ENCODE measurements around the gene AMDHD2. TPM values are rescaled to one million over a fixed set of nuclear protein-coding genes. Genes with fewer than 3 reads are reported as not detected.
"Not testable (repeated sequence)": the region's sequence is repeated elsewhere in the genome, so short reads cannot be mapped to it uniquely, and the experiment has no call there.

Gene AMDHD2
- total RNA-seq, 2 donors from 2014 or later, result 10.6 to 12.6 TPM

DNA sequence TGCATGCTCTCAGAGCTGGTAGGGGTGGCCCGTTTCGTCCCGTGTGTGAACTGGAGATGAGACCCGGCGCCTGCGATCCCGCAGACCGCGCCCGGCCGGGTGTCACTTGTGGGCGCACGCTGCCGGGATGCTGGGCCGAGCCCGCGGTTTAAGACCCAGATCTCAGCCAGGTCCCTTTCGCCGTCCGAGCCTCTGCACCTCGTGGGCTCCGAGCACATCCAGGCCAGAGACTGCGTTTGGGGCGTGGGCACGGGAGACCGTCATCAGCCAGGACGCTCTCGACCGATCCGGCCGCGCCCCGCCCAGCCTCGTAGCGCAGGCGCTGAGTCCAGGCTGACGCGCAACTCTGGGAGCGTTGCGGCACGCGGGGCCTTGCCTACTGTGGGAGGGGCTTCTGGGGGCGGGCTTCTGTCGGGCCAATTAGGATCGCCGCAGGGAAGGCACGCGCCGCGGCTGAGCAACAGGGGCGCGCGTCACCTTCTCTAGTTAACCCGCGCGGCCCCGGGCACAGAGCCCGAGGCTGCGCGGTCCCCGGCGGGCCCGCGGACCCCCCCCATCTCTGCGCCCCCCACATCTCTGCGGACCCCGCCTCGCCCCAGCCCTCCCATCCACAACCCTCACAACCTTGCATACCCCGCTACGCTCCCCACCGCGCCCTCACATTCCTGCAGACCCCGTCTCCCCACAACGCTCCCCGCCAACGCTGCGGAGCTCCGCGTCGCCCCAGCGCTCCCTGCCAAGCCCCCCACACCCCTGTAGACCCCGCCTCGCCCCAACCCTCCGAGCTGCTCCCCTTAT, 11.7 kb downstream of the AMDHD2 start:
- peak; percentile 99 for DNase-seq (ENCODE audit: low spot score)
- Histone ChIP-seq H3K9me3 (no peaks in the 10 kb centered on the region), H3K27me3 (no peaks in the 10 kb centered on the region), H3K27ac (peak overlapping the region; percentile 95 to 97), H3K4me1 (peaks cover 0 to 23% of the 10 kb centered on the region in 2 donors), H3K4me3 (peak overlapping the region; percentile 65 to 76), H3K36me3 (peaks cover 25% of the 10 kb centered on the region)
- TF ChIP-seq, protein P1, sequence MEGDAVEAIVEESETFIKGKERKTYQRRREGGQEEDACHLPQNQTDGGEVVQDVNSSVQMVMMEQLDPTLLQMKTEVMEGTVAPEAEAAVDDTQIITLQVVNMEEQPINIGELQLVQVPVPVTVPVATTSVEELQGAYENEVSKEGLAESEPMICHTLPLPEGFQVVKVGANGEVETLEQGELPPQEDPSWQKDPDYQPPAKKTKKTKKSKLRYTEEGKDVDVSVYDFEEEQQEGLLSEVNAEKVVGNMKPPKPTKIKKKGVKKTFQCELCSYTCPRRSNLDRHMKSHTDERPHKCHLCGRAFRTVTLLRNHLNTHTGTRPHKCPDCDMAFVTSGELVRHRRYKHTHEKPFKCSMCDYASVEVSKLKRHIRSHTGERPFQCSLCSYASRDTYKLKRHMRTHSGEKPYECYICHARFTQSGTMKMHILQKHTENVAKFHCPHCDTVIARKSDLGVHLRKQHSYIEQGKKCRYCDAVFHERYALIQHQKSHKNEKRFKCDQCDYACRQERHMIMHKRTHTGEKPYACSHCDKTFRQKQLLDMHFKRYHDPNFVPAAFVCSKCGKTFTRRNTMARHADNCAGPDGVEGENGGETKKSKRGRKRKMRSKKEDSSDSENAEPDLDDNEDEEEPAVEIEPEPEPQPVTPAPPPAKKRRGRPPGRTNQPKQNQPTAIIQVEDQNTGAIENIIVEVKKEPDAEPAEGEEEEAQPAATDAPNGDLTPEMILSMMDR (IDR thresholded peaks at IDR 0.05), result no peak

DNA sequence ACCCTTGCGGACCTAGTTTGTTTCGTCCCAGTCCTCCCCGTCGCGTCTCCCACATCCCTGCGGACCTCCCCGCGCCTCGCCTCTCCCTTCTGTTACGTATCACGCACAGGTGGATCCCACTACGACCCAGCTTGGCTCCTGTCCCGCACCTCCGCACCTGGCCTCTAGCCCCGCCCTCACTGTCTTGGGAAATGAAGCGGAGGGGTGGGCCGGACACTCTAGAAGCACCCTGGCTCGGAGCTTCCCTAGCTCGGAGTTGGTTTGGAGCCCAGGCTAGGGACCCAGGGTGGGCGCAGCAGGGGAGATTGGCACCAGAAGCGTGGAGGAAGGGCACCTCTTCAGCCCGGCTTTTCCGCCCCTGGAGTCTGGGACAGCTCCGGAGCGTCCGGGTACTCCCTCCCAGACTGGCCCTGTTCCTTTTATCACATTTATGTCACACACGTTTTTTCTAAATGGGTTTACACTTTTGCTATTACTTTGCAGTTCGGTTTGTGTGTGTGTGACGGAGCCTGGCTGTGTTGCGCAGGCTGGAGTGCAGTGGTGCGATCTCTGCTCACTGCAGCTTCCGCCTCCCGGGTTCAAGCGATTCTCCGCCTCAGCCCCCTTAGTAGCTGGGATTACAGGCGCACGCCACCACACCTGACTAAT, 12.4 kb downstream of the AMDHD2 start:
- Histone ChIP-seq H3K4me1 (peaks cover 0 to 27% of the 10 kb centered on the region in 2 donors), H3K36me3 (peaks cover 18% of the 10 kb centered on the region), H3K4me3 (peak overlapping the region; percentile 65 to 76), H3K9me3 (no peaks in the 10 kb centered on the region), H3K27me3 (no peaks in the 10 kb centered on the region), H3K27ac (peak overlapping the region; percentile 95 to 97)
- DNase-seq (ENCODE audit: low spot score), result no peak
- TF ChIP-seq, protein P1 (IDR thresholded peaks at IDR 0.05), result no peak

DNA sequence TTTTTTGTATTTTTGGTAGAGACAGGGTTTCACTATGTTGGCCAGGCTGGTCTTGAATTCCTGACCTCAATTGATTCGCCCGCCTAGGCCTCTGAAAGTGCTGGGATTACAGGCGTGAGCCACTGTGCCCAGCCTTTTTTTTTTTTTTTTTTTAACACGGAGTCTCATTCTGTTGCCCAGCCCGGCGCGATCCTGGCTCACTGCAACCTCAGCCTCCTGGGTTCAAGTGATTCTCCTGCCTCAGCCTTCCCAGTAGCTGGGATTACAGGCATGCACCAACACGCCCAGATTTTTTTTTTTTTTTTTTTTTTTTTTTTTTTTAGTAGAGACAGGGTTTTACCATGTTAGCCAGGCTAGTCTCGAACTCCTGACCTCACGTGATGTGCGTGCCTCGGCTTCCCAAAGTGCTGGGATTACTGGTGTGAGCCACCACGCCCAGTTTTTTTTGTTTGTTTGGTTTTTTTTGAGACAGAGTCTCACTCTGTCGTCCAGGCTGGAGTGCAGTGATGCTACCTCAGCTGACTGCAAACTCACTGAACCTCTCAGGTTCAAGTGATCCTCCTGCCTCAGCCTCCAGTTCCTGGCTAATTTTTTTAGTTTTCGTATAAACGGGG, 13.1 kb downstream of the AMDHD2 start:
- Histone ChIP-seq H3K27ac (peak overlapping the region; percentile 95 to 97), H3K4me1 (peaks cover 0 to 27% of the 10 kb centered on the region in 2 donors), H3K36me3 (peaks cover 12% of the 10 kb centered on the region), H3K4me3 (peak overlapping the region; percentile 65 to 76)
- not testable (repeated sequence) for H3K27me3 ChIP-seq; H3K9me3 ChIP-seq; DNase-seq (ENCODE audit: low spot score)

DNA sequence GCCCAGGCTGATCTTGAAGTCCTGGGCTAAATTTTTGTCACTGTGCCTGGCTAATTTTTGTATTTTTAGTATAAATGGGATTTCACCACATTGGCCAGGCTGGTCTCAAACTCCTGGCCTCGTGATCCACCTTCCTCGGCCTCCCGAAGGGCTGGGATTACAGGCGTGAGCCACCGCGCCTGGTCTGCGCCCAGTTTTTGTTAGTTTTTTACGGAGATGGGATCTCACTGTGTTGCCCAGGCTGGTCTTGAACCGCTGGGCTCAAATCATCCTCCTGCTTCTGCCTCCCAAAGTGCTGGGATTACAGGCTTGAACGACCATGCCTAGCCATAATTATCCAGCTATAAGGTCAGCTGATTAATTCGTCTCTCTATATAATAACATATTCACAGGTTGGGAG, 13.7 kb downstream of the AMDHD2 start:
- no peak for DNase-seq (ENCODE audit: low spot score)
- H3K9me3 ChIP-seq, result no peaks in the 10 kb centered on the region
- TF ChIP-seq, protein P1 (IDR thresholded peaks at IDR 0.05), result no peak
- no peak overlapping the region for H3K27ac ChIP-seq
- peaks cover 0 to 32% of the 10 kb centered on the region in 2 donors for H3K4me1 ChIP-seq
- no peak overlapping the region for H3K4me3 ChIP-seq
- no peaks in the 10 kb centered on the region for H3K27me3 ChIP-seq
- peaks cover 6% of the 10 kb centered on the region for H3K36me3 ChIP-seq

DNA sequence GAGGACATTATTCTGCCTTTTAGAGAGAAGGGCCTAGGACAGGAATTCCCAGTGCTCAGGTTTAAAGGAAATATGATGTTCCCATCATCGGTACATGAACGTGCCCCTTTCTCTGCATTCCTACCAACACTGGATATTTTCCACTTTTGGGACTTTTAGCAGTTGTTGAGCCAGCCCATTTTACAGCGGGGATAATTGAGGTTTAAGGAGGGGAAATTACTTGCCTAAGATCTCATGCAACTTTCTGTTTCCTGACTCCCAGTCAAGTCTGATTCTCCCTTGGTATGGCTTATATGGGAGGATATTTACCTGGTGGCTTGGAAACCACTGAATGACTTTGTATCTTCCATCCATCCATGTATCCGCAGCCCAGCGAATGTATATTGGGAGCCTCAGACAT, 14.2 kb downstream of the AMDHD2 start:
- DNase-seq (ENCODE audit: low spot score); H3K27me3 ChIP-seq; H3K27ac ChIP-seq; H3K4me3 ChIP-seq; H3K9me3 ChIP-seq; H3K36me3 ChIP-seq: not testable (repeated sequence)
- peaks cover 0 to 36% of the 10 kb centered on the region in 2 donors for H3K4me1 ChIP-seq

DNA sequence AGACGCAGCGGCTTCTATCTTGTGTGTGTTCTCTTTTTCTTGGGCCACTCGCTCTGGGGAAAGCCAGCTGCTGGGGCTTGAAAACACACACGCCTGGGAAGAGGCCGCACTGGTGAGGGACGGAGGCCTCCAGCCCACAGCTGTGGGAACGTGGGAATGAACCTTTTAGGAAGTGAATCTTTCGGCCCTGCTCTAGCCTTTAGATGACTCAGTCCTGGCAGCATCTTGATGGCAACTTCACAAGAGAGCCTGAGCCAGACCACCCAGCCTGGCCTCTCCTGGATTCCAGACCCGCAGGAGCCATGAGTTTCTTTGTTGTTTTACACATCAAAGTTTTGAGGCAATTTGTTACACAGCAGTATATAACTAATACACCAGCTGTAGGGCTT, 15.4 kb downstream of the AMDHD2 start:
- H3K27me3 ChIP-seq, result no peaks in the 10 kb centered on the region
- no peak overlapping the region for H3K4me3 ChIP-seq
- no peaks in the 10 kb centered on the region for H3K36me3 ChIP-seq
- TF ChIP-seq, protein P1 (IDR thresholded peaks at IDR 0.05), result no peak
- H3K4me1 ChIP-seq, result peaks cover 0 to 49% of the 10 kb centered on the region in 2 donors
- H3K9me3 ChIP-seq, result no peaks in the 10 kb centered on the region
- peak overlapping the region; percentile 28 to 86 for H3K27ac ChIP-seq
- no peak for DNase-seq (ENCODE audit: low spot score)
